SU-DHL-6 (cell line): Measurements from ENCODE around the gene ADCY7.

Experiments
- H2AFZ ChIP-seq: fragments of 200-600 bp; sonication (generic); 2 replicates; pipeline ENCODE4 v1.6.1; 2014; ENCODE audit warnings: low read depth, mild to moderate bottlenecking, moderate library complexity, mixed read lengths, antibody characterized with exemption, low read length; ENCODE audit not compliant: severe bottlenecking
- H3F3A ChIP-seq: fragments of 200-600 bp; shearing (Covaris generic); 2 replicates; pipeline ENCODE4 v1.6.0; 2016; ENCODE audit warnings: antibody characterized with exemption, mild to moderate bottlenecking; ENCODE audit not compliant: insufficient read depth
- H3K27ac ChIP-seq: fragments of 200-600 bp; sonication (generic); 2 replicates; pipeline ENCODE4 v1.5.1; 2016; ENCODE audit warnings: low read depth, mild to moderate bottlenecking, low read length, moderate library complexity, mixed read lengths
- H3K27me3 ChIP-seq: fragments of 200-600 bp; sonication (generic), shearing (Covaris generic); 2 replicates; pipeline ENCODE4 v1.6.0; 2014; ENCODE audit warnings: mild to moderate bottlenecking, low read length
- H3K36me3 ChIP-seq: fragments of 200-600 bp; sonication (generic); 2 replicates; pipeline ENCODE4 v1.6.1; 2014; ENCODE audit warnings: mild to moderate bottlenecking, low read length, mixed read lengths
- H3K4me2 ChIP-seq: fragments of 300-600, 200-600 bp; shearing (Covaris generic), sonication (generic); 2 replicates; pipeline ENCODE4 v1.6.0; 2014; ENCODE audit warnings: low read length, low read depth, mild to moderate bottlenecking; ENCODE audit not compliant: poor library complexity, severe bottlenecking
- H3K4me3 ChIP-seq: fragments of 200-600 bp; sonication (generic); 2 replicates; pipeline ENCODE4 v1.5.1; 2014; ENCODE audit warnings: antibody characterized with exemption, low read length, mild to moderate bottlenecking, mixed read lengths; ENCODE audit not compliant: insufficient read depth, poor library complexity, severe bottlenecking
- H3K79me2 ChIP-seq: fragments of 200-600 bp; sonication (generic); 2 replicates; pipeline ENCODE4 v1.6.1; 2014; ENCODE audit warnings: mild to moderate bottlenecking, low read length, moderate library complexity; ENCODE audit not compliant: insufficient read depth
- H3K9ac ChIP-seq: fragments of 200-600 bp; sonication (generic); 2 replicates; pipeline ENCODE4 v1.7.0; 2014; ENCODE audit warnings: mild to moderate bottlenecking, low read length
- H3K9me2 ChIP-seq: fragments of 200-600 bp; sonication (generic); replicated peaks from 2 replicates; pipeline ENCODE4 v1.6.1; 2014; ENCODE audit warnings: low read length; ENCODE audit not compliant: insufficient read depth
- H3K9me3 ChIP-seq: fragments of 200-600 bp; sonication (generic); 2 replicates; pipeline ENCODE4 v1.6.1; 2014; ENCODE audit warnings: low read length, mixed read lengths; ENCODE audit not compliant: insufficient read depth
- H4K20me1 ChIP-seq: fragments of 200-600 bp; sonication (generic); 2 replicates; pipeline ENCODE4 v1.6.1; 2014; ENCODE audit warnings: low read depth, mild to moderate bottlenecking, antibody characterized with exemption, low read length, moderate library complexity, mixed read lengths
- CTCF ChIP-seq: fragments of 200-600 bp; sonication (generic); IDR thresholded peaks from one replicate; pipeline ENCODE4 v1.5.1; 2017; ENCODE audit warnings: antibody characterized with exemption, mild to moderate bottlenecking, low read length, moderate library complexity; ENCODE audit not compliant: insufficient read depth, poor library complexity, severe bottlenecking
- EZH2phosphoT487 ChIP-seq: fragments of 200-600 bp; sonication (generic), shearing (Covaris generic); conservative IDR thresholded peaks from 2 replicates; pipeline ENCODE4 v1.6.1; 2018; ENCODE audit warnings: mild to moderate bottlenecking, antibody characterized with exemption, low read length, moderate library complexity, mixed read lengths

Gene ADCY7

GRCh38 chr16:50323335-50324011 lies 57.1 kb downstream of the ADCY7 start:
- Histone ChIP-seq H3K36me3 (peaks cover 50% of the 10 kb centered on the region), H3K9me3 (no peaks in the 10 kb centered on the region), H3K4me2 (no peak overlapping the region), H2AFZ (no peak overlapping the region), H4K20me1 (no peaks in the 10 kb centered on the region), H3K9me2 (no peaks in the 10 kb centered on the region), H3K79me2 (no peaks in the 10 kb centered on the region), H3K27me3 (no peaks in the 10 kb centered on the region), H3F3A (peaks cover 4% of the 10 kb centered on the region; the same call in 1 of the 2 replicates), H3K9ac (no peak overlapping the region), H3K4me3 (no peak overlapping the region), H3K27ac (no peak overlapping the region)
- TF ChIP-seq EZH2phosphoT487 (no peak), CTCF (no peak)

GRCh38 chr16:50324345-50324744 lies 58.0 kb downstream of the ADCY7 start:
- H3K36me3 ChIP-seq: peaks cover 50% of the 10 kb centered on the region

GRCh38 chr16:50326264-50326663 lies 59.9 kb downstream of the ADCY7 start:
- Histone ChIP-seq H3K27me3 (no peaks in the 10 kb centered on the region), H3K9me3 (no peaks in the 10 kb centered on the region), H3K79me2 (no peaks in the 10 kb centered on the region), H3K4me3 (no peak overlapping the region), H3K4me2 (no peak overlapping the region), H2AFZ (no peak overlapping the region), H3K9me2 (no peaks in the 10 kb centered on the region), H3K27ac (no peak overlapping the region), H3F3A (peaks cover 4% of the 10 kb centered on the region; the same call in 1 of the 2 replicates), H3K9ac (no peak overlapping the region), H4K20me1 (no peaks in the 10 kb centered on the region), H3K36me3 (peaks cover 54% of the 10 kb centered on the region)
- TF ChIP-seq EZH2phosphoT487 (no peak), CTCF (no peak)

More at GRCh38 chr16:50324345-50324744, 58.0 kb downstream of the ADCY7 start:
- Histone ChIP-seq H4K20me1 (no peaks in the 10 kb centered on the region), H2AFZ (no peak overlapping the region), H3K4me3 (no peak overlapping the region), H3K9me2 (no peaks in the 10 kb centered on the region), H3K9me3 (no peaks in the 10 kb centered on the region), H3K4me2 (no peak overlapping the region), H3K27ac (no peak overlapping the region), H3K27me3 (no peaks in the 10 kb centered on the region), H3K9ac (no peak overlapping the region), H3F3A (peaks cover 4% of the 10 kb centered on the region; the same call in 1 of the 2 replicates), H3K79me2 (no peaks in the 10 kb centered on the region)
- TF ChIP-seq CTCF (no peak), EZH2phosphoT487 (no peak)
